Thyroid gland (tissue), 4 donors: ENCODE measurements around the gene ZNG1A. TPM values are rescaled to one million over a fixed set of nuclear protein-coding genes. Genes with fewer than 3 reads are reported as not detected.
"Not testable (repeated sequence)": the region's sequence is repeated elsewhere in the genome, so short reads cannot be mapped to it uniquely, and the experiment has no call there.

ENCODE experiments used
- DNase-seq, 2 donors: peaks; one replicate each; pipeline ENCODE4 v3.0.0-alpha.2; 2019
- H3K27ac ChIP-seq, 3 donors: fragments of 200-600 bp; sonication (generic); 1 replicate in 2 of 3; 2 replicates in 1 of 3; pipeline ENCODE4 v1.5.1; 2016 to 2019; ENCODE audit warnings: mild to moderate bottlenecking in 1 of 3, moderate library complexity in 1 of 3
- H3K27me3 ChIP-seq: fragments of 200-600 bp; sonication (generic); one replicate; pipeline ENCODE4 v1.5.1; 2019
- H3K36me3 ChIP-seq, 2 donors: fragments of 200-600 bp; sonication (generic); one replicate each; pipeline ENCODE4 v1.5.1; 2016 to 2019
- H3K4me1 ChIP-seq, 2 donors: fragments of 200-600 bp; sonication (generic); one replicate each; pipeline ENCODE4 v1.5.1; 2017 to 2019
- H3K4me3 ChIP-seq, 3 donors: fragments of 200-600 bp; sonication (generic); replicated peaks in 1 of 3; 1 replicate in 2 of 3; 2 replicates in 1 of 3; pipeline ENCODE4 v1.5.1; 2016; ENCODE audit warnings: mild to moderate bottlenecking in 1 of 3
- H3K9me3 ChIP-seq: fragments of 200-600 bp; sonication (generic); one replicate; pipeline ENCODE4 v1.5.1; 2017
- CTCF ChIP-seq, 6 experiments: fragments of 200-600 bp in 3 of 6; fragments of 450-650 bp in 3 of 6; sonication (generic) in 3 of 6; IDR thresholded peaks; one replicate each; pipeline ENCODE4 v1.5.1; 2016 to 2019; ENCODE audit warnings: antibody characterized with exemption in 6 of 6, mild to moderate bottlenecking in 2 of 6, inconsistent platforms in 1 of 6, moderate library complexity in 1 of 6
- POLR2A ChIP-seq, 2 donors: fragments of 450-650 bp; IDR thresholded peaks; one replicate each; pipeline ENCODE4 v1.6.1; 2017; ENCODE audit warnings: antibody characterized with exemption in 2 of 2, mild to moderate bottlenecking in 2 of 2, moderate library complexity in 1 of 2
- WGBS, 2 donors: methylation state at CpG; one replicate each; pipeline ENCODE4 v1.1.5; 2017; 5-methylcytosine and 5-hydroxymethylcytosine counted together
- intact Hi-C: fragments of 100-400 bp; cut with DNase I; formaldehyde crosslinking; loops from one replicate; pipeline ENCODE4 v1.15.1; 2023
- total RNA-seq, 4 donors: library from RNA; depleted of rRNA; stranded (reverse); fragments of >200 nt; gene quantifications; one replicate each; pipeline ENCODE4 v1.2.3, GENCODE V29; 2016

Gene ZNG1A
- total RNA-seq, 4 donors from 2014 or later = 66.3 to 74.2 (median 70.0) TPM

- no peaks in the 10 kb centered on the region for H3K36me3 ChIP-seq
- H3K9me3 ChIP-seq = no peaks in the 10 kb centered on the region
- no peaks in the 10 kb centered on the region for H3K27me3 ChIP-seq
- peak overlapping the region in 2 of 3 donors; percentile 24 to 41 for H3K27ac ChIP-seq
- peaks cover 9 to 13% of the 10 kb centered on the region in 2 donors for H3K4me1 ChIP-seq
- TF ChIP-seq POLR2A (IDR thresholded peaks at IDR 0.05) = no peak
- no peak for TF ChIP-seq CTCF (IDR thresholded peaks at IDR 0.05)
- no peak for DNase-seq
- 54 to 76% methylated on average over 4 to 5 of the region's 5 CpGs for WGBS, 2 donors
- no peak overlapping the region for H3K4me3 ChIP-seq
- intact Hi-C loops = no loop called here
These were observed 32.7 kb upstream of the ZNG1A start for GRCh38 chr9:211557-211956.

GRCh38 chr9:211036-211435, 32.2 kb upstream of the ZNG1A start:
- Histone ChIP-seq H3K9me3 (no peaks in the 10 kb centered on the region), H3K4me1 (peaks cover 7 to 10% of the 10 kb centered on the region in 2 donors), H3K36me3 (no peaks in the 10 kb centered on the region), H3K27me3 (no peaks in the 10 kb centered on the region), H3K27ac (peak overlapping the region in 2 of 3 donors; percentile 3 to 24), H3K4me3 (no peak overlapping the region)
- WGBS, 2 donors = 88 to 89% methylated on average over 7 of the region's 7 CpGs
- intact Hi-C loops = no loop called here
- DNase-seq = no peak
- TF ChIP-seq POLR2A (IDR thresholded peaks at IDR 0.05) (no peak), CTCF (IDR thresholded peaks at IDR 0.05) (no peak)

- intact Hi-C loops = no loop called here
- H3K27ac ChIP-seq = no peak overlapping the region
These were observed 30.4 kb upstream of the ZNG1A start for GRCh38 chr9:209143-209758.

GRCh38 chr9:206481-206880, 27.6 kb upstream of the ZNG1A start:
- no peaks in the 10 kb centered on the region for H3K9me3 ChIP-seq
- intact Hi-C loops = no loop called here

More at GRCh38 chr9:209143-209758, 30.4 kb upstream of the ZNG1A start:
- no peak for DNase-seq
- Histone ChIP-seq H3K27me3 (no peaks in the 10 kb centered on the region), H3K36me3 (no peaks in the 10 kb centered on the region), H3K4me3 (no peak overlapping the region), H3K4me1 (peaks cover 0 to 5% of the 10 kb centered on the region in 2 donors), H3K9me3 (no peaks in the 10 kb centered on the region)
- 86 to 87% methylated on average over 14 of the region's 14 CpGs for WGBS, 2 donors
- TF ChIP-seq CTCF (IDR thresholded peaks at IDR 0.05) (no peak), POLR2A (IDR thresholded peaks at IDR 0.05) (no peak)

GRCh38 chr9:199601-200000, 20.7 kb upstream of the ZNG1A start:
- H3K4me3 ChIP-seq, H3K36me3 ChIP-seq, H3K27ac ChIP-seq, DNase-seq, intact Hi-C loops, H3K4me1 ChIP-seq, H3K27me3 ChIP-seq, H3K9me3 ChIP-seq: not testable (repeated sequence)
- WGBS, 2 donors = 47% methylated on average over 1 of the region's 1 CpG; no CpG with 5 or more reads in 1 of the 2 donors

More at GRCh38 chr9:206481-206880, 27.6 kb upstream of the ZNG1A start:
- WGBS, 2 donors = 90 to 98% methylated on average over 1 of the region's 1 CpG
- Histone ChIP-seq H3K4me3 (no peak overlapping the region), H3K4me1 (peaks cover 0 to under 1% of the 10 kb centered on the region in 2 donors), H3K27ac (no peak overlapping the region), H3K36me3 (no peaks in the 10 kb centered on the region), H3K27me3 (no peaks in the 10 kb centered on the region)
- TF ChIP-seq POLR2A (IDR thresholded peaks at IDR 0.05) (no peak), CTCF (IDR thresholded peaks at IDR 0.05) (no peak)
- DNase-seq = no peak

GRCh38 chr9:178140-178825, 573 bp downstream of the ZNG1A start:
- H3K4me3 ChIP-seq, H3K27me3 ChIP-seq, H3K36me3 ChIP-seq, H3K4me1 ChIP-seq, H3K27ac ChIP-seq, H3K9me3 ChIP-seq, intact Hi-C loops: not testable (repeated sequence)
- DNase-seq = peak; percentile 1 to 6
- WGBS, 2 donors = 3 to 9% methylated on average over 17 of the region's 23 CpGs

- H3K36me3 ChIP-seq, intact Hi-C loops, DNase-seq, H3K9me3 ChIP-seq, H3K27ac ChIP-seq, H3K27me3 ChIP-seq, H3K4me1 ChIP-seq, H3K4me3 ChIP-seq: not testable (repeated sequence)
- no CpG with 5 or more reads among the region's 3 CpGs for WGBS, 2 donors
These were observed 9.1 kb downstream of the ZNG1A start for GRCh38 chr9:169757-170156.

GRCh38 chr9:159871-160270, 19.0 kb downstream of the ZNG1A start:
- H3K4me3 ChIP-seq, H3K36me3 ChIP-seq, H3K9me3 ChIP-seq, H3K4me1 ChIP-seq, H3K27ac ChIP-seq, H3K27me3 ChIP-seq, DNase-seq, intact Hi-C loops: not testable (repeated sequence)
- WGBS, 2 donors = 59 to 69% methylated on average over 1 of the region's 1 CpG

- H3K9me3 ChIP-seq, H3K4me1 ChIP-seq, H3K27ac ChIP-seq, H3K36me3 ChIP-seq, intact Hi-C loops, H3K27me3 ChIP-seq, H3K4me3 ChIP-seq: not testable (repeated sequence)
- DNase-seq = peak; percentile 3 to 9
These were observed 27.7 kb downstream of the ZNG1A start for GRCh38 chr9:151173-151572.
